ENCODE results near the gene SLC49A4.

DNA sequence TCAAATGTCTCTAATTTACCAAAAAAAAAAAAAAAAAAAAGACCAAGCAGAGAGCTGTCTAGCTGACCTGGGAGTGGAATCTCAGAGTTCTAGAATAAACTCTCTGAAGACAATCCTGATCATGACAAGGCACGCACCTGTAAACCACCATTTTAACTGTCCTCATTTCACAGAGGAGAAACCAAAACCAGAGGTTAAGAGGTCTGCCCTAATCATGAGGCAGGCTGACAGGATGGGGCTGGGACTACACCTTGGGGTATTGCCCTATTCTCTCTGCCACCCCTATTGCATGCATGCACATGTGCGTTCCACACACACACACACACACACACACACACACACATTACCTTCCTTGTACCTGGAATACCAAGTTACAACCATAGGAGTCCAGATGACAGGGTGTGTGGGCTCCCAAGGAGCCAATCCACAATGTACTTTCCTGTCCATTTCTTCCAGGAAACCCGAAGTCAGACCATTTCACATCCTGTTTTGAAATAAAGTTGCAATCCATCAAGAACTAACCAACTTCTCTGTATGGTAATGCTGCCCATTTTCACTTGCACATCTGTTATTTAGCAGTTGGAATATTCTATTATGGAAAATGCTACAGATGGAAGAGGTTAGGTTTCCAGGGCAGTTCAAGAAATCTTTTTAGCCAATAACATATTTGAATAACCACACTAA is 35.9 kb upstream of the SLC49A4 start:
- TF ChIP-seq, protein P1, sequence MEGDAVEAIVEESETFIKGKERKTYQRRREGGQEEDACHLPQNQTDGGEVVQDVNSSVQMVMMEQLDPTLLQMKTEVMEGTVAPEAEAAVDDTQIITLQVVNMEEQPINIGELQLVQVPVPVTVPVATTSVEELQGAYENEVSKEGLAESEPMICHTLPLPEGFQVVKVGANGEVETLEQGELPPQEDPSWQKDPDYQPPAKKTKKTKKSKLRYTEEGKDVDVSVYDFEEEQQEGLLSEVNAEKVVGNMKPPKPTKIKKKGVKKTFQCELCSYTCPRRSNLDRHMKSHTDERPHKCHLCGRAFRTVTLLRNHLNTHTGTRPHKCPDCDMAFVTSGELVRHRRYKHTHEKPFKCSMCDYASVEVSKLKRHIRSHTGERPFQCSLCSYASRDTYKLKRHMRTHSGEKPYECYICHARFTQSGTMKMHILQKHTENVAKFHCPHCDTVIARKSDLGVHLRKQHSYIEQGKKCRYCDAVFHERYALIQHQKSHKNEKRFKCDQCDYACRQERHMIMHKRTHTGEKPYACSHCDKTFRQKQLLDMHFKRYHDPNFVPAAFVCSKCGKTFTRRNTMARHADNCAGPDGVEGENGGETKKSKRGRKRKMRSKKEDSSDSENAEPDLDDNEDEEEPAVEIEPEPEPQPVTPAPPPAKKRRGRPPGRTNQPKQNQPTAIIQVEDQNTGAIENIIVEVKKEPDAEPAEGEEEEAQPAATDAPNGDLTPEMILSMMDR (IDR thresholded peaks at IDR 0.05) = no peak
- TF ChIP-seq POLR2A (IDR thresholded peaks at IDR 0.05) = no peak

Measured in lower leg skin (tissue), 3 donors.